Sciatic nerve (tissue), 2 donors: ENCODE data around the gene KLHL29. TPM values are rescaled to one million over a fixed set of nuclear protein-coding genes. Genes with fewer than 3 reads are reported as not detected.

ENCODE experiments used
- ATAC-seq: fragments of 200-7000 bp; cut with Tn5 transposase; one replicate; pipeline ENCODE4 v1.9.1; 2020; ENCODE audit warnings: mild to moderate bottlenecking, moderate library complexity
- DNase-seq: peaks from one replicate; pipeline ENCODE4 v3.0.0-alpha.2; 2020; ENCODE audit warnings: low spot score
- intact Hi-C: fragments of 100-400 bp; cut with DNase I; formaldehyde crosslinking; loops from one replicate; pipeline ENCODE4 v1.14.2; 2022
- total RNA-seq: library from RNA; stranded (reverse); fragmentation: NEBNext Ultra II Directional; extraction: Animal tissue kit (Norgen Biotek cat#: 25700); gene quantifications from one replicate; pipeline ENCODE4 v1.2.1, GENCODE V29; 2021
- donor health status: DM: no; HTN: no; CAD: no.
- donor health status: DM: no; HTN: no; CAD: no.

The KLHL29 gene
- total RNA-seq, 1 donor from 2014 or later: 31.7 TPM

GRCh38 chr2:23695890-23696751 is 311.1 kb downstream of the KLHL29 start:
- ATAC-seq: no peak
- intact Hi-C loops: no loop called here
- DNase-seq: no peak

GRCh38 chr2:23696752-23697045 is 311.7 kb downstream of the KLHL29 start:
- ATAC-seq (no peak), DNase-seq (no peak)
- intact Hi-C loops: no loop called here

DNA sequence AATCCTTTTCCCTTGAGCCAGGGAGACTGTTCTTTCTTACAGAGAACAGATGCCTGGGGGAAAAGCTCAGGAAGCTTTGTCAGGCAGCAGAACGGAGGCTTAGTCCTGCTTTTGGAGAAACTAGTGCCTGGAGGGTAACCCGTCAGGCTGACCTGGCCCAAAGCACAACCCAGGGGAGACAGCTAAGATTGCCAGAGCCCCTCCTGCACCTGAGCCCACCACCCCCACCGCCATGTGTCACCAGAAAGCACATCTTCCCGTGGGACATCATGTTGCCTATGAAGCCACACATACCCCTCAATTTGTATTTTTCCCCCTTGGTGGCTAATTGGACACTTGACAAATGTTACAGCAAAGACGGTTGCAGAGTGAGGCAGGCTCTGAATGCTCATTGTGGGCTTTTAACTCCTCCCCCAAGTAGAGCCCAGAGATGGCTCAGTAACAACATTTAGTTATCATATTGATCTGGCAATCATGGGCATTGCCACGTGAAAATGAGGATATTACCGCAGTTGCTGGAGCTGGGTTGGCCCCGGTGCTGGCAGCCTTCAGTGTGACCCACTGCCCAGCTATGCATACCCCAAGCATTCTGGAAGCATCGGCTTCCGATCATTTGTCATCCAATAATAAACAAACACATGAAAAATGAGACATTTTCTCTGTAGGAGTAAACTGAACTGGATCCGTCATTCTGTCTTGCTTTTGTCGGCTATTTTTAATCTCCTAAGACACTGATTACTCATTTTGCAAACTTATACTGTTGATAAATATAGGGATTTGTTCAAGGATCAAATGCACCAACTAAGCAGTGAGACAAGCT is 312.5 kb downstream of the KLHL29 start:
- DNase-seq: no peak
- intact Hi-C loops: no loop called here
- no peak for ATAC-seq

GRCh38 chr2:23698116-23698693 is 313.2 kb downstream of the KLHL29 start:
- intact Hi-C loops: no loop called here
- ATAC-seq (no peak), DNase-seq (no peak)

DNA sequence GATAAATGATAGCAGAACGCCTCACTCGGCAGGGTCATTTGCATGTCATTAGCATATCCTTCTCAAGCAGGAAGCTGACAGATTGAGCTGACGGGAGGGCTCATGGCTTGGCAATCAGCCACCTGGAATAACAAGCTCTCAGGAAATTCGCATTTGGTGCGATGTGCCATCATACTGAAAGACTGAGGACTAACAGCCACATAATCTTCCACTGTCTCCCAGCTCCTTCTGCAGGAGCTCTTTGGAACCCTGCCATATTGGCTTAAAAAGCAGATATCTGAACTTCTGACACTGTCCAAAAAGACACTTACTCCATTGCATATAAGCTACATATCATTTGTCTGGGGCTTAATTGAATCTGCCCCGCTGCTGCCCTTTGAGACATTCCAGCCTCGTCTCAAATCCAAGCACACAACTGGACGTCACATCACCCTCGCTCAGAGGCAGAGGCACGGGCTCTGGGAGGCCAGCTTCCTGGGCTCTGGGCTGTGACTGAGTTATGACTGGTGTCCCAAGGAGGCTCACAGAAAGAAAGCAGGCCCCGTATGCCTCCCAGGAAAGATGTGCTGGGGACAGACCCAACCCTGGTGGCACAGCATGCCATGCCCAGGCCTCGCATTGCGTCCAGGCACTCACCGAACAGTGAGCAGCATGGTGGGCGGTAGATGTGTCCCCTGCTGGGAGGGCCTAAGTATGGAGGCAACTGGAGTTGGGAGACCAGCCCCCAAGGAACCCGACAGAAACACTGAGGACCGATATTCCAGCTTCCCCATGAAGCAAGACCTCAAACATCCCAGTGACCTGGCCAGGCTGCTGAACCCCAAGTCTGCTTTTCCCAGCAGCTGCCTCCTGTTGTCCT is 314.0 kb downstream of the KLHL29 start:
- intact Hi-C loops: no loop called here
- DNase-seq (no peak), ATAC-seq (no peak)

DNA sequence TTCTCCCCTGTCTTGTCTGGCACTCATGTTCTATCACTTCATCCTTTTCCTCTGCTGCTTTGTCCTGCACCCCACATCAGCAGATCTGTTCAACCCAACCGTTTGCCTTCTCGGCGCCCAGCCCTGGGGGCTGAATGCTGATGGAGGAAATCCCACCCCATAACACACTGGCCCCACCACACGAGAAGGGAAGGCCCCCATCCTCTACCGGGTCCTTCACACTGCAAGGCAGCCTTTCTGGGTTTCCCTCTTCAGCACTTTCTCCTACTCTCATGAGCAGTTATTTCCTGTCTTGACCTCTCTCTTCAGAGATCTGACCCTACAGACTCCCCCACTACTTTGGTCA is 314.6 kb downstream of the KLHL29 start:
- no peak for DNase-seq
- intact Hi-C loops: no loop called here
- ATAC-seq: no peak

DNA sequence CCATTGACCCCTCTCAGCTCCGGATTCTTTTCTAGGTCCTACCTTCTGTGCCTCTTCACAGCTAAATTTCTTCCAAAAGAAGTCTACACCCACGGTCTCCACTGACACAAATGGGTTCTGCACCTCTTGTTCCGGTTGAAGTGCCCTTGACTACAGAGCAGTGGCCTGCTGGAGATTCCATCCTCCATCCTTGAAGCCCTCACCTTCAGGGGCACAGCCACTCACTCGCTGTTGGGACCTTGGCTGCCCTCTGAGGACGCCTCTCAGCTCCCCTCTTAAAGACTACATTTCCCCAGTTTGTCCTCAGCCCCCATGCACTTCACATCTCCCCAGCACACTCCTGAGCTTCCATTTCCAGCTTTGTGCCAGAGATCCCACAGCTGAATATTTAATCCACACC is 315.6 kb downstream of the KLHL29 start:
- ATAC-seq (no peak), DNase-seq (no peak)
- intact Hi-C loops: no loop called here

GRCh38 chr2:23703037-23703582 is 318.1 kb downstream of the KLHL29 start:
- DNase-seq (no peak), ATAC-seq (no peak)
- intact Hi-C loops: no loop called here

GRCh38 chr2:23703583-23704385 is 318.8 kb downstream of the KLHL29 start:
- ATAC-seq: peak; percentile 25
- intact Hi-C loops: no loop called here
- DNase-seq: no peak

DNA sequence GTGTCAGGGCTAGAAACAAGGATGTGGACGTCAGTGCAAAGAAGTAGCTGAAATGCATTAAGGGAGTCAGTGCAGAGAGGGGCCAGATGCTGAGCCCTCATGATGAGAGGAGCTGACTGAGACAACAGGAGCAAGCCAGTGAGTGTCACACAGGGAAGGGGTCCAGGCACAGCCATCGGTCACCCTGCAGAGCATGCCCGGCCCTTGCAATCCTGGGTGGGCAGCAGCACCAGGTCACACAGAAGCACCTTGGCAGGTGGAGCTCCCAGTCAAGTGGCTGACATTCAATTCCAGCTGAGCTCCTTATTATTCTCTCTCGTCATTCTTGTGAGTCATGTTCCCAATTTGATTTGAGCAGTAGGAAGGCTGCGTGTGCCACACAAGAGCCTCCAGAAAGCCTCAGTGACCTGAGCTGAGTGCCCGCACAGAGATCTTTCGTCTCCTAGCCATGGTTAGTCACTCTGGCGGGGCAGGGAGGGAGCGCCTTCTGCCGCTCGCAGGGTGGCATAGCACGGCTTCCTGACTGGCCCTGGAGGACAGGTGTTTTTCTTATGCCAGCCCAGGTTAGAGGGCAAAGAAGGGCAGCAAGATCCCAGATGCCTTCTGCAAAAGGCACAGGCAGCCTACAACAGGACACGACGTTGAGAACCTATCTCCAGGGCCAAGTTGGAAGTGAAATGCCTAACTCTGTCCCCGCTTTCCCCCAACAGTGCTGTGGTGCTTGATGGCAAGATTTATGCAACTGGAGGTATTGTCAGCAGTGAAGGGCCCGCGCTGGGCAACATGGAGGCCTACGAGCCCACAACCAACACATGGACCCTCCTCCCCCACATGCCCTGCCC is 321.0 kb downstream of the KLHL29 start:
- ATAC-seq (no peak), DNase-seq (no peak)
- intact Hi-C loops: no loop called here

GRCh38 chr2:23706613-23707078 is 321.7 kb downstream of the KLHL29 start:
- intact Hi-C loops: no loop called here
- no peak for ATAC-seq
- DNase-seq: no peak

GRCh38 chr2:23707096-23707495 is 322.1 kb downstream of the KLHL29 start:
- DNase-seq: no peak
- intact Hi-C loops: no loop called here

GRCh38 chr2:23708771-23709170 is 323.8 kb downstream of the KLHL29 start:
- ATAC-seq (no peak), DNase-seq (no peak)
- intact Hi-C loops: no loop called here

More at GRCh38 chr2:23707096-23707495, 322.1 kb downstream of the KLHL29 start:
- no peak for ATAC-seq

GRCh38 chr2:23709311-23709710 is 324.3 kb downstream of the KLHL29 start:
- intact Hi-C loops: no loop called here
- DNase-seq: no peak
- ATAC-seq: no peak

DNA sequence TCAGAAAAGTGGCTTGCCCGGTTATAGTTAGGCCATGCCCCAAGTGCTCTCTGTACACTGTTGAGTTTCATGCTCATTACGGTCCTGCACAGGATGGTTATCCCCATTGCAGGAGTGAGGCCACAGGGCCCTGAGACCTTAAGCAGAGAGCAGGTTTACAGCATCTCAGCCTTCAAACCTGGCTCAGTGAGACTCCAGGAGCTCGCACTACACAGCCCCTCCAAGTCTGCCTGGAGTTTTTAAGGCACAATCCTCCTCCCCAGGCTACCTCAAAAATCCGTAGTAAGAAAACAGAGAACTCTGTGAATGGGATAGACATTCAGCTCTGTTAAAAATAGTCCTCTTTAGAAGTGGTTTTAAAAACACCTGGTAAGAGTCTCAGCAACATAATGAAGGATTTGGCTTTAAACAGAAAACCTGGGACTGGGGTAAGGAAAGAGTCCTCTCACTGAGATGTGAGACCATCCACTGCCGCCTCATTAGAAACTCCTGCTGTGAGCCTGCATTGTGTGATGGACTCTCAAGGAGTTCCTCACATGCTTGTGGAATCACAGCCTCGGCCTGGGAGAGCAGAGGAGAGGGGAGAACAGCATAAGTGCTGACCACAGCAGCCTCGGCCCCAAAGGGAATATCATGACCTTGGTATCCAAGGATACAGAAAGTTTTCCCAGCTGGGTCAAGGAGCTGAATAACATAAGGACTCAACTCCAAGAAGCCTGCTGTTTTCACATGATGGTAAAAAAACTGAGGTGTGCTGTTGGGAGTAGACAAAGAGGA is 327.2 kb downstream of the KLHL29 start:
- DNase-seq (no peak), ATAC-seq (peak; percentile 90)
- intact Hi-C loops: no loop called here

- intact Hi-C loops: no loop called here
- DNase-seq: no peak
- ATAC-seq: peak; percentile 48
Observed at GRCh38 chr2:23712756-23713151, 327.8 kb downstream of the KLHL29 start.

DNA sequence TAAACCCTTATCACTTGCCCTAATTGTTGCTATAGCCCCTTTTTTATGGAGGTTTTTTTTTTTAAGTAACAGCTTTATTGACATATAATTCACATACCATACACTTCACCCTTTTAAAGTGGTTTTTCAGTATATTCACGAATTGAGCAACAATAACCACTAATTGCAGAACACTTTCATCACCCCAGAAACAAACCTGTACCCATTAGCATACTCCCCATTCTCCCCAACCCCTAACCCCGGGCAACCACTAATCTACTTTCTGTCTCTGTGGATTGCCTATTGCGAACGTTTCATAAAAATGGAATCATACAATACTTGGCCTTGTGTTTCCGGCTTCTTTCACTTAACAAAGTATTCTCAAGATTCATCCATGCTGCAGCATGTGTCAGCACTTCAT is 328.4 kb downstream of the KLHL29 start:
- ATAC-seq (no peak), DNase-seq (no peak)
- intact Hi-C loops: no loop called here
